Calu3 (cell line): ENCODE measurements around the gene SLC7A5. TPM values are rescaled to one million over a fixed set of nuclear protein-coding genes. Genes with fewer than 3 reads are reported as not detected.

ENCODE experiments used
- BruUV-seq: library from RNA; stranded (reverse); fragments of 400-500 nt; replicated peaks from 2 replicates; lab custom pipeline; 2021; lab: Mats Ljungman, UMichigan
- CTCF ChIA-PET: fragments of 300-600 bp; sonication (Branson Sonifier 250); formaldehyde crosslinking; loops from one replicate; lab custom pipeline; 2022; ENCODE audit warnings: antibody characterized with exemption; lab: Charles Lee
- DNase-seq: peaks from one replicate; pipeline ENCODE4 v3.0.0; 2022
- H3K27ac Mint-ChIP-seq: one replicate; pipeline ENCODE4 v1.8.0; 2022; ENCODE audit warnings: mixed read lengths; ENCODE audit not compliant: unreplicated experiment
- H3K27me3 Mint-ChIP-seq: one replicate; pipeline ENCODE4 v1.8.0; 2022; ENCODE audit warnings: mixed read lengths; ENCODE audit not compliant: unreplicated experiment
- H3K36me3 Mint-ChIP-seq: one replicate; pipeline ENCODE4 v1.8.0; 2022; ENCODE audit warnings: mild to moderate bottlenecking, moderate library complexity, mixed read lengths; ENCODE audit not compliant: insufficient read depth, unreplicated experiment
- H3K4me1 Mint-ChIP-seq: one replicate; pipeline ENCODE4 v1.8.0; 2022; ENCODE audit warnings: mild to moderate bottlenecking, low read depth, mixed read lengths; ENCODE audit not compliant: unreplicated experiment
- H3K4me3 Mint-ChIP-seq: one replicate; pipeline ENCODE4 v1.8.0; 2022; ENCODE audit warnings: mild to moderate bottlenecking, low read depth, moderate library complexity, mixed read lengths; ENCODE audit not compliant: unreplicated experiment
- H3K9me3 Mint-ChIP-seq: one replicate; pipeline ENCODE4 v1.8.0; 2022; ENCODE audit warnings: low read depth, mixed read lengths; ENCODE audit not compliant: unreplicated experiment
- intact Hi-C: fragments of 100-400 bp; cut with micrococcal nuclease; formaldehyde crosslinking; loops from one replicate; pipeline ENCODE4 v1.10.0; 2022; ENCODE audit not compliant: unreplicated experiment
- microRNA-seq: library from miRNA; unstranded; fragments of <30 nt; microRNA quantifications from one replicate; pipeline ENCODE4 v1.2.0, GENCODE V29; 2022
- total RNA-seq: library from RNA; stranded (reverse); gene quantifications from 2 replicates; pipeline ENCODE4 v1.2.3, GENCODE V29; 2022
- TF ChIP-seq, protein P1 (sequence below): fragments of 200-600 bp; IDR thresholded peaks from one replicate; pipeline ENCODE4 v1.8.0; 2022; ENCODE audit warnings: antibody characterized with exemption; ENCODE audit not compliant: unreplicated experiment

SLC7A5 gene
- total RNA-seq, 1 experiment from 2014 or later = 501 TPM

DNA sequence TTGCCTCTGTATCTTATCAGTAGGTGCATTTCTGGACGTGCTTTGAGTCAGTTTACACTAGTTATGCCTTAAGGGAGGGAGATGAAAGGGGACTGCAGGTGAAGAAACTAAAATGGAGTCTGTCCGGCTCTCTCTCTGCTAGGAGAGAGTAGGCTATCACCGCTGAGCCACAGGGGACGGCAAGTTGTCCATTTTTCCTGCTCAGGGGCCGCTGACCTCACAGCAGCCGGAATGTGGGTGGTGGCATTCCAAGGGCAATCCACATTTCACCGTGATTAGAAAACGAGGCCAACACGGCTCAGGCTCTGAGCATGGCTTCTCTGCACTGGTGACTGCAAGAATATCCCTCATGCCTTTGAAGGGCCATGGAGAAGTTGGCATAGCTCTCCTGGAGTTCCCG is 84.5 kb downstream of the SLC7A5 start:
- no peaks in the 10 kb centered on the region for H3K27me3 Mint-ChIP-seq
- intact Hi-C loops = no loop called here
- peaks cover 21% of the 10 kb centered on the region for H3K4me1 Mint-ChIP-seq
- TF ChIP-seq, protein P1, sequence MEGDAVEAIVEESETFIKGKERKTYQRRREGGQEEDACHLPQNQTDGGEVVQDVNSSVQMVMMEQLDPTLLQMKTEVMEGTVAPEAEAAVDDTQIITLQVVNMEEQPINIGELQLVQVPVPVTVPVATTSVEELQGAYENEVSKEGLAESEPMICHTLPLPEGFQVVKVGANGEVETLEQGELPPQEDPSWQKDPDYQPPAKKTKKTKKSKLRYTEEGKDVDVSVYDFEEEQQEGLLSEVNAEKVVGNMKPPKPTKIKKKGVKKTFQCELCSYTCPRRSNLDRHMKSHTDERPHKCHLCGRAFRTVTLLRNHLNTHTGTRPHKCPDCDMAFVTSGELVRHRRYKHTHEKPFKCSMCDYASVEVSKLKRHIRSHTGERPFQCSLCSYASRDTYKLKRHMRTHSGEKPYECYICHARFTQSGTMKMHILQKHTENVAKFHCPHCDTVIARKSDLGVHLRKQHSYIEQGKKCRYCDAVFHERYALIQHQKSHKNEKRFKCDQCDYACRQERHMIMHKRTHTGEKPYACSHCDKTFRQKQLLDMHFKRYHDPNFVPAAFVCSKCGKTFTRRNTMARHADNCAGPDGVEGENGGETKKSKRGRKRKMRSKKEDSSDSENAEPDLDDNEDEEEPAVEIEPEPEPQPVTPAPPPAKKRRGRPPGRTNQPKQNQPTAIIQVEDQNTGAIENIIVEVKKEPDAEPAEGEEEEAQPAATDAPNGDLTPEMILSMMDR = no peak
- DNase-seq = no peak
- no peak overlapping the region for H3K27ac Mint-ChIP-seq
- BruUV-seq = no TSS peak
- H3K9me3 Mint-ChIP-seq = no peaks in the 10 kb centered on the region
- CTCF ChIA-PET = interaction anchor here (0.8 kb wide), 1 partner anchor 87 kb away, joined by 3 read pairs; no protein-coding TSS in a partner anchor
- H3K4me3 Mint-ChIP-seq = no peak overlapping the region
- peaks cover 20% of the 10 kb centered on the region for H3K36me3 Mint-ChIP-seq

DNA sequence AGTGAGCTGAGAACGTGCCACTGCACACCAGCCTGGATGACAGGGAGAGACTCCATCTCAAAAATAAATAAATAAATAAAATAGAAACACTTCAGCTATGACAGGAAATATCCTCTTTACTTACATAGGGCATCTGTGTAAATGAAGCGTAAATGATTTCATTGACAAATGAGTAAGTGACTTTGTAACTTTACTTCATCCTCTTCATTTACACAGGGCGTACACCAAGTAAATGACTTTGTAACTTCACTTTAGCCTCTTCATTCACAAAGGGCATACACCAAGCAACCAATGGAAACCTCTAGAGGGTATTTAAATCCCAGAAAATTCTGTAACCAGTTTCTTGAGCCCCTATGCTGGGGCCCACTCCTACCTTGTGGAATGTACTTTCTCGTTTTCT is 87.3 kb downstream of the SLC7A5 start:
- TF ChIP-seq, protein P1 = no peak
- H3K4me1 Mint-ChIP-seq = peaks cover 31% of the 10 kb centered on the region
- no peak for DNase-seq
- CTCF ChIA-PET = interaction anchor here (0.6 to 4.3 kb wide), 2 partner anchors 55 to 87 kb away, joined by 3 to 185 read pairs; partner anchors contain the start of gene SLC7A5
- H3K36me3 Mint-ChIP-seq = peaks cover 37% of the 10 kb centered on the region
- H3K4me3 Mint-ChIP-seq = no peak overlapping the region
- no TSS peak for BruUV-seq
- no peaks in the 10 kb centered on the region for H3K9me3 Mint-ChIP-seq
- H3K27me3 Mint-ChIP-seq = no peaks in the 10 kb centered on the region
- intact Hi-C loops = no loop called here
- H3K27ac Mint-ChIP-seq = no peak overlapping the region

DNA sequence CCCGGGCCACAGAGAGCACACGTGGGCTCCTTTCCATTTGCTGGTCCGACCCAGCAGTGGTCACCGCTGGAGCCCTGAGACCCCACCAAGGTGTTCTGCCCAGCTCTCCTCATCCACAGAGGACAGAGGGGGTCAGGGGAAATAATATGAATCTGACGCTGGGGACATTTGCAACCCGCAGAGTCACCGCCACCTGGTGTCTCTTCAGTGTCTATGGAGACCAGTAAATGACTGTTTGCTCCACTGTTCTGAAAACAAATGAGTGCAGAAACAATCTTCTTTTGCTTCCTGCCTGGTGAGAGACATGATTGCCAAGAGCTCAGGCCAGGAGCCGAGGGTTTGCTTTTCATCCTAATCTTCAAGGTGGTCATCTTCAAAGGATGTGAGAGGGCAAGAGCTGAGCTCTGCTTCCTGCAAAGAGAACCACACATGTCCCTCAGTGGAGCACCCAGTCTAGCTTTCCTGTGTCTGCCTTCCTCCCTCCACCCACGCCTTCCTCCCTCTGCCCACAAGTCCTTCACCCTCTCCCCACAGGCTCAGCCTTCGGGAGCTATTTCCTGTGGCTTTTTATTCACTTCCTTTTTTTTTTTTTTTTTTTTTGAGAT is 88.8 kb downstream of the SLC7A5 start:
- DNase-seq = no peak
- H3K9me3 Mint-ChIP-seq = no peaks in the 10 kb centered on the region
- no TSS peak for BruUV-seq
- H3K27me3 Mint-ChIP-seq = no peaks in the 10 kb centered on the region
- TF ChIP-seq, protein P1 = no peak
- peaks cover 31% of the 10 kb centered on the region for H3K4me1 Mint-ChIP-seq
- CTCF ChIA-PET = interaction anchor here (0.6 to 4.3 kb wide), 7 partner anchors 11 to 797 kb away, joined by 3 to 185 read pairs (median 6); partner anchors contain the start of gene SLC7A5
- intact Hi-C loops = no loop called here
- peaks cover 37% of the 10 kb centered on the region for H3K36me3 Mint-ChIP-seq
- no peak overlapping the region for H3K4me3 Mint-ChIP-seq
- peak overlapping the region; percentile 88 for H3K27ac Mint-ChIP-seq

Small RNA genes lying within 50 kb of the gene (microRNA-seq; reads per million reads assigned to microRNA genes)
- gene MIR6775 = not detected

Other genes starting within 250 kb of the SLC7A5 start
- gene KLHDC4, start 103.5 kb downstream of the SLC7A5 start, total RNA-seq = 106 and 109 TPM in 2 replicates
- gene CA5A, start 67.0 kb upstream of the SLC7A5 start, total RNA-seq = not detected in 2 replicates
- 47.5 and 49.6 TPM in 2 replicates for gene BANP, start 81.9 kb upstream of the SLC7A5 start, total RNA-seq